Pancreas (tissue), 10 donors: ENCODE results near the gene FAM241B. TPM values are rescaled to one million over a fixed set of nuclear protein-coding genes. Genes with fewer than 3 reads are reported as not detected.

Experiments used
- ATAC-seq, 4 donors: fragments of 200-7000 bp; cut with Tn5 transposase; one replicate each; pipeline versions ENCODE4 v1.8.0 to v1.9.1; 2020; ENCODE audit warnings: mild to moderate bottlenecking in 4 of 4, moderate library complexity in 4 of 4
- DNase-seq, 6 donors: peaks; one replicate each; pipeline ENCODE4 v3.0.0-alpha.2; 2020
- FAIRE-seq: peaks from 2 replicates; lab custom pipeline; 2012; peaks lifted over from hg19 to GRCh38; lab: Jason Lieb, UNC
- H3K27ac ChIP-seq, 4 donors: fragments of 200-600 bp; sonication (generic); 1 replicate in 3 of 4; 2 replicates in 1 of 4; pipeline versions ENCODE4 v1.5.0 to v1.8.0; 2020
- H3K27me3 ChIP-seq, 4 donors: fragments of 200-600 bp; one replicate each; pipeline ENCODE4 v1.8.0; 2021
- H3K36me3 ChIP-seq, 3 donors: fragments of 200-600 bp; sonication (generic) in 1 of 3; one replicate each; pipeline versions ENCODE4 v1.5.0 to v1.8.0; 2020 to 2021
- H3K4me1 ChIP-seq, 3 donors: fragments of 200-600 bp; one replicate each; pipeline ENCODE4 v1.8.0; 2021
- H3K4me3 ChIP-seq, 4 donors: fragments of 200-600 bp; sonication (generic) in 2 of 4; one replicate each; pipeline versions ENCODE4 v1.5.0 to v1.8.0; 2020 to 2021
- H3K9me3 ChIP-seq, 4 donors: fragments of 200-600 bp; one replicate each; pipeline ENCODE4 v1.8.0; 2021
- CTCF ChIP-seq, 4 donors: fragments of 200-600 bp; sonication (generic) in 3 of 4; IDR thresholded peaks; one replicate each; pipeline versions ENCODE4 v1.5.0 to v1.8.0; 2021; ENCODE audit warnings: antibody characterized with exemption in 4 of 4
- WGBS, 2 donors: extraction: QIAGEN DNeasy Blood & Tissue Kit; methylation state at CpG; one replicate each; pipeline ENCODE4 v1.1.7; 2013; 5-methylcytosine and 5-hydroxymethylcytosine counted together
- intact Hi-C, 3 donors: fragments of 100-400 bp; cut with DNase I; formaldehyde crosslinking; loops; one replicate each; pipeline versions ENCODE4 v1.11.1 to v1.14.2; 2022
- polyA plus RNA-seq, 2 donors: library from polyadenylated mRNA; stranded (reverse); fragments of 200-250 nt; gene quantifications; one replicate each; pipeline ENCODE4 v1.2.3, GENCODE V29; 2013
- total RNA-seq, 6 donors: library from RNA; stranded (reverse); fragmentation: NEBNext Ultra II Directional in 4 of 6; extraction: Animal tissue kit (Norgen Biotek cat#: 25700) in 4 of 6; gene quantifications; one replicate each; pipeline versions ENCODE4 v1.2.1 to v1.2.4, GENCODE V29; 2021 to 2023
- donor health status: healthy with polysubstance abuse.
- donor health status: DM: no; HTN: no; CAD: no; lungs with moderate emphysema.
- donor health status: DM: no; HTN: no; CAD: no.
- donor health status: control.
- donor health status: control.
- donor health status: Bipolar disorder and iron deficiency.
- donor health status: DM: yes; HTN: yes; CAD: no.
- donor health status: DM: no; HTN: no; CAD: no.
- donor health status: DM: no; HTN: no; CAD: no.
- donor health status: DM: yes; HTN: yes; CAD: no.

FAM241B gene
- total and polyA plus RNA-seq, 8 donors = 2.7 to 8.4 (median 5.0) TPM

- WGBS, 2 donors = 76 to 79% methylated on average over 2 of the region's 2 CpGs
- H3K4me3 ChIP-seq = no peak overlapping the region
- intact Hi-C loops = no loop called here
- no peak overlapping the region for H3K27ac ChIP-seq
- DNase-seq = no peak
- no peak for FAIRE-seq
- no peaks in the 10 kb centered on the region for H3K9me3 ChIP-seq
- ATAC-seq = no peak
- H3K36me3 ChIP-seq = no peaks in the 10 kb centered on the region
- H3K27me3 ChIP-seq = no peaks in the 10 kb centered on the region
- no peak for TF ChIP-seq CTCF (IDR thresholded peaks at IDR 0.05)
- H3K4me1 ChIP-seq = no peaks in the 10 kb centered on the region
These were observed 11.3 kb upstream of the FAM241B start for GRCh38 chr10:69618746-69619145.

- intact Hi-C loops = no loop called here
- H3K9me3 ChIP-seq = no peaks in the 10 kb centered on the region
- no peak for TF ChIP-seq CTCF (IDR thresholded peaks at IDR 0.05)
- H3K27me3 ChIP-seq = no peaks in the 10 kb centered on the region
- no peak for ATAC-seq
- no peak overlapping the region for H3K27ac ChIP-seq
- H3K4me1 ChIP-seq = no peaks in the 10 kb centered on the region
- no peak for FAIRE-seq
- H3K4me3 ChIP-seq = no peak overlapping the region
- H3K36me3 ChIP-seq = no peaks in the 10 kb centered on the region
- no peak for DNase-seq
- WGBS, 2 donors = 72 to 77% methylated on average over 7 of the region's 7 CpGs
These were observed 10.4 kb upstream of the FAM241B start for GRCh38 chr10:69619626-69620025.

GRCh38 chr10:69620625-69621024 lies 9.4 kb upstream of the FAM241B start:
- no peak for ATAC-seq

GRCh38 chr10:69624245-69624786 lies 5.7 kb upstream of the FAM241B start:
- Histone ChIP-seq H3K27me3 (no peaks in the 10 kb centered on the region), H3K36me3 (no peaks in the 10 kb centered on the region), H3K9me3 (no peaks in the 10 kb centered on the region), H3K4me3 (no peak overlapping the region), H3K4me1 (peaks cover 0 to under 1% (median 0%) of the 10 kb centered on the region in 3 donors), H3K27ac (no peak overlapping the region)
- FAIRE-seq = no peak
- DNase-seq = no peak
- no peak for TF ChIP-seq CTCF (IDR thresholded peaks at IDR 0.05)
- WGBS, 2 donors = 46 to 65% methylated on average over 2 of the region's 2 CpGs
- no peak for ATAC-seq
- intact Hi-C loops = no loop called here

More at GRCh38 chr10:69620625-69621024, 9.4 kb upstream of the FAM241B start:
- Histone ChIP-seq H3K9me3 (no peaks in the 10 kb centered on the region), H3K27me3 (no peaks in the 10 kb centered on the region), H3K4me3 (no peak overlapping the region), H3K4me1 (no peaks in the 10 kb centered on the region), H3K27ac (no peak overlapping the region), H3K36me3 (no peaks in the 10 kb centered on the region)
- intact Hi-C loops = no loop called here
- 51 to 67% methylated on average over 5 of the region's 5 CpGs for WGBS, 2 donors
- TF ChIP-seq CTCF (IDR thresholded peaks at IDR 0.05) = no peak
- FAIRE-seq (no peak), DNase-seq (no peak)

- no peak overlapping the region for H3K27ac ChIP-seq
- no peak overlapping the region for H3K4me3 ChIP-seq
- ATAC-seq = no peak
- intact Hi-C loops = no loop called here
- no peak for DNase-seq
- H3K9me3 ChIP-seq = no peaks in the 10 kb centered on the region
- FAIRE-seq = no peak
- no peak for TF ChIP-seq CTCF (IDR thresholded peaks at IDR 0.05)
- H3K36me3 ChIP-seq = no peaks in the 10 kb centered on the region
- peaks cover 0 to 3% (median 0%) of the 10 kb centered on the region in 3 donors for H3K4me1 ChIP-seq
- no peaks in the 10 kb centered on the region for H3K27me3 ChIP-seq
These were observed 3.2 kb upstream of the FAM241B start for GRCh38 chr10:69626826-69627225.
